ENCODE data around the gene FBXL19.

GRCh38 chr16:30893744-30894539, 29.4 kb upstream of the FBXL19 start, which contains the start of gene BCL7C:
- TF ChIP-seq GATA2 (IDR thresholded peaks at IDR 0.05; ENCODE audit: low read depth, low read length) (no peak), GATA3 (IDR thresholded peaks at IDR 0.05; ENCODE audit: low read depth, low read length) (no peak)

All from SH-SY5Y (cell line).